Measurements from ENCODE around the gene ADCY5. TPM values are rescaled to one million over a fixed set of nuclear protein-coding genes. Genes with fewer than 3 reads are reported as not detected.

ADCY5 gene
- total RNA-seq, 2 donors from 2014 or later = 5.6 to 7.8 TPM

DNA sequence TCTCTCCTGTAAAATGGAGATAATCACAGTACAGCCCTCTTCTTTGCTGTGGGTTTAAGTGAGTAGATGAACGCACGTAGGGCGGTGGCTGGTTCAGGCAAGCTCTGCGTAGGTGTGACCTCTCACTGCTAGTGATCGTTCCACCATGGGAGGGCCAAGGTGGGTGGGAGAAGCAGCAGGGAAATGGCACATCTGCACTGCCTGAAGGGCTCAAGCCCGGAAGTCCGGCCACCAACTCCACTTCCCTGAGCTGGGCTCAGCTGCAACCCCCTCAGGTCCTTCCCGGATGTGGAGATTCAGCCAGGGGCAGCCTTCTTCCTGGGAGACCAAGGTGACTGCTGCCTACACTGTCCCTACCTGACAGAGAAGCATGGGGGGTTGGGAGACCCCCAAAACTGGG is 102.9 kb downstream of the ADCY5 start:
- intact Hi-C loops (cut with DNase I) = no loop called here
- Histone ChIP-seq H3K4me3 (no peak overlapping the region), H3K27me3 (no peaks in the 10 kb centered on the region), H3K9me3 (no peaks in the 10 kb centered on the region), H3K4me1 (no peaks in the 10 kb centered on the region), H3K9ac (ENCODE audit: low read depth in 2 of 2, low read length in 2 of 2) (no peak overlapping the region), H3K36me3 (no peaks in the 10 kb centered on the region), H3K27ac (no peak overlapping the region)
- TF ChIP-seq, protein P1, sequence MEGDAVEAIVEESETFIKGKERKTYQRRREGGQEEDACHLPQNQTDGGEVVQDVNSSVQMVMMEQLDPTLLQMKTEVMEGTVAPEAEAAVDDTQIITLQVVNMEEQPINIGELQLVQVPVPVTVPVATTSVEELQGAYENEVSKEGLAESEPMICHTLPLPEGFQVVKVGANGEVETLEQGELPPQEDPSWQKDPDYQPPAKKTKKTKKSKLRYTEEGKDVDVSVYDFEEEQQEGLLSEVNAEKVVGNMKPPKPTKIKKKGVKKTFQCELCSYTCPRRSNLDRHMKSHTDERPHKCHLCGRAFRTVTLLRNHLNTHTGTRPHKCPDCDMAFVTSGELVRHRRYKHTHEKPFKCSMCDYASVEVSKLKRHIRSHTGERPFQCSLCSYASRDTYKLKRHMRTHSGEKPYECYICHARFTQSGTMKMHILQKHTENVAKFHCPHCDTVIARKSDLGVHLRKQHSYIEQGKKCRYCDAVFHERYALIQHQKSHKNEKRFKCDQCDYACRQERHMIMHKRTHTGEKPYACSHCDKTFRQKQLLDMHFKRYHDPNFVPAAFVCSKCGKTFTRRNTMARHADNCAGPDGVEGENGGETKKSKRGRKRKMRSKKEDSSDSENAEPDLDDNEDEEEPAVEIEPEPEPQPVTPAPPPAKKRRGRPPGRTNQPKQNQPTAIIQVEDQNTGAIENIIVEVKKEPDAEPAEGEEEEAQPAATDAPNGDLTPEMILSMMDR (IDR thresholded peaks at IDR 0.05) = no peak
- DNase-seq = no peak

DNA sequence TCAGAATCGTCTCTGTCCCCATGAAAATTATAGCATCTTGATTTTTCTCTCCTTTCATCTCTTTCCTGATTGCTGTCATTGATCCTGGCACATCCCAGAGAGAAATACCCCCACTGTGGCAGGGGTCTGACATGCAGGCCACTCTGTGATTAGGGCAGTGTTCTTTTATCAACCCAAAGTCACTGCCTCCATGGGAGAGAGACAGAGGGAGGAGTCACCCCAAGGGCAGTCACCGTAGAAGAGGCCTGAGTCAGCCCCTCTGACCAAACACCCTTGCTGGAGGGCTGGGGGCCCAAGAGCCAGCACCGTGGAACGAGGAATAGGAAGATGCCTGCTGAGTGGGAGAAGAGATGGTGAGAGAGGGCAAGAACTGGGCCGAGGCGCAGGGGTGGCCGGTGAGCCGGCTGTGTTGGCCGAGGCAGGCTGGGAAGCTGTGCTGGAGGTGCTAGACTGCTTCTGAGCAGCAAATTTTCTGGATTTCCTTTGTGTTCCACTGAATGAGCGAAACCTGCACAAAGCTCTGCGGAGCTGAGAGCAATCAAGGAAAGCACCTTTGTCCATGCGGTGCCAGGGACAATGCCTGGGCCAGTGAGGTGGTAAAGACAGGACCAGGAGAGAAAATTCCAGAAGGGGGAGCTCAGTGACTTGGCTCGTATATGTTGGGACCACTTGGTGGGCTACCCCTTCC is 103.8 kb downstream of the ADCY5 start:
- H3K36me3 ChIP-seq = no peaks in the 10 kb centered on the region
- H3K4me1 ChIP-seq = no peaks in the 10 kb centered on the region
- no peaks in the 10 kb centered on the region for H3K27me3 ChIP-seq
- H3K4me3 ChIP-seq = no peak overlapping the region
- DNase-seq = no peak
- no peaks in the 10 kb centered on the region for H3K9me3 ChIP-seq
- TF ChIP-seq, protein P1 (IDR thresholded peaks at IDR 0.05) = no peak
- no peak overlapping the region for H3K9ac ChIP-seq (ENCODE audit: low read depth in 2 of 2, low read length in 2 of 2)
- intact Hi-C loops (cut with DNase I) = no loop called here
- H3K27ac ChIP-seq = no peak overlapping the region

DNA sequence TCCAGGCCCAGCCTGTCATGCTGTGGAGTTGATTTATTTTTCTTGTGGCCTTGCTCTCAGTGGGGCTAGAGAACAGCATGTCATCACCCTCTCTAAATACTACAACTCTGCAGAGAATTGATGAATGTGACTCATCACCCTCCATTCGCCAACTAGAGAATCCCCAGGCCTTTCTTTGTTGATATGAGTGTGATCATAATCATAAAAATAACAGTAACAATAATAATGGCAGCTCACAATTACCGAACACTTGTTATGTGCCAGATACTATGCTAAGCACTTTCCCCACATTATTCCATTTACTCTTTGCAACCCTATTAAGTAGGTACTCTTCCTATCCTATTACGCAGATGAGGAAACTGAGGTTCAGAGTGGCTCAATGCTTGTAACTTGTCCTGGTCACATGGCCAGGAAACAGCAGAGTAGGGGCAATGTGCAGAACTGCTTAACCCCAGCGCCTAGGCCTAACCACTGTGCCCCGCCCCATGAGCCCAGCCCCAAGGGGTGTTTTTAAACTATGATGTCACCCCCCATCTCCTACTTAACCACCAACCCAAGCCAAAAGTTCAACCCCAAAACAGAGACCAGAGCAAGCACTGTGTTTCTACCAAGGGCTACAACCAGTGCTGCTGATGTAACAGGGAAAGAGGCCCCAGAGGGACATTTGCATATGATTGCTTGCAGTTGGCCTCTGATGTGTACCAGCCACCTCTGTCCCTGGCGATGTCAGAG is 104.5 kb downstream of the ADCY5 start:
- no peaks in the 10 kb centered on the region for H3K36me3 ChIP-seq
- TF ChIP-seq, protein P1 (IDR thresholded peaks at IDR 0.05) = no peak
- no peak overlapping the region for H3K9ac ChIP-seq (ENCODE audit: low read depth in 2 of 2, low read length in 2 of 2)
- no peaks in the 10 kb centered on the region for H3K4me1 ChIP-seq
- no peaks in the 10 kb centered on the region for H3K27me3 ChIP-seq
- no peak overlapping the region for H3K4me3 ChIP-seq
- no peaks in the 10 kb centered on the region for H3K9me3 ChIP-seq
- DNase-seq = no peak
- intact Hi-C loops (cut with DNase I) = no loop called here
- H3K27ac ChIP-seq = no peak overlapping the region

DNA sequence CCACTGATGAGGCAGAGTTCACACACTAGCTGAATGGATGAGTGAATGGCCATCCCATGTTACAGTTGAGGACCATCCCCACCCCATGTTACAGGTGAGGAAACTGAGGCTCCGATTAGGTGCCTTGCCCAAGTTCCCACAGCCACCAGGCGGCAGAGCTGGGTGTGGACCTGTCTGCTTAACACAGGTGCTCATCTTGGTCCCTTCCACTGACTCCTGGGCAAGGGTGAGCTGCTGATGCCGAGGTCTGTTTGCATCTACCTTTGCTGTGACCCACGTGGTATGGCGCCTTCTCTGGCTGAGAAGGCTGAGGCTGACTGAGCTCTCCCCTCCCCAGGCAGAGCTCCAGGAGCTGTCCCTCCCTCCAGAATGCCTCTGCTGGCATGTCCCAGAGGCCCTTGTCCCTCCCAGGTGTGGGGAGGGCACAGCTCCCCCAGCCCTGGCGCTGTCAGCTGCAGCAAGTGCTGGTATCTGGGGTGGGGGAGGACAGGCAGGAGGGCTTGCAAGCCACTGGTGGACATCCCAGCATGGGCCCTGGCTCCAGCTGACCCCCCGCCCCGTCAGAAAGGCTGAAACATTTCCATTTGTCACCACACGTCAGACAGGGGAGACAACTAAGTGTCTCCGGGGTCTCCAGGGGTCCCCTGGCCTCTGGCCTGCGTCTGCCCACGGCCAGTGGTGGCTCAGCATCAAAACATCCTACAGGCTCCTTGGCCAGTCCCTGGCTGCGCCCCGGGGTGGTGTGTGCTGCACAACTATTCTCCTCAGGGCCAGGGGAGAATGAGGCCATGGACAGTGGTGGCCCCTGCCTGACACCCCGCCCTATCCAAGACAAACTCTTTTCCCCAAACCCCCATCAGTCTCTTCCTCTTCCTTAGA is 105.4 kb downstream of the ADCY5 start:
- Histone ChIP-seq H3K27ac (no peak overlapping the region), H3K36me3 (no peaks in the 10 kb centered on the region), H3K9me3 (no peaks in the 10 kb centered on the region), H3K4me1 (no peaks in the 10 kb centered on the region), H3K4me3 (no peak overlapping the region), H3K27me3 (no peaks in the 10 kb centered on the region), H3K9ac (ENCODE audit: low read depth in 2 of 2, low read length in 2 of 2) (no peak overlapping the region)
- intact Hi-C loops (cut with DNase I) = no loop called here
- no peak for DNase-seq
- TF ChIP-seq, protein P1 (IDR thresholded peaks at IDR 0.05) = no peak

DNA sequence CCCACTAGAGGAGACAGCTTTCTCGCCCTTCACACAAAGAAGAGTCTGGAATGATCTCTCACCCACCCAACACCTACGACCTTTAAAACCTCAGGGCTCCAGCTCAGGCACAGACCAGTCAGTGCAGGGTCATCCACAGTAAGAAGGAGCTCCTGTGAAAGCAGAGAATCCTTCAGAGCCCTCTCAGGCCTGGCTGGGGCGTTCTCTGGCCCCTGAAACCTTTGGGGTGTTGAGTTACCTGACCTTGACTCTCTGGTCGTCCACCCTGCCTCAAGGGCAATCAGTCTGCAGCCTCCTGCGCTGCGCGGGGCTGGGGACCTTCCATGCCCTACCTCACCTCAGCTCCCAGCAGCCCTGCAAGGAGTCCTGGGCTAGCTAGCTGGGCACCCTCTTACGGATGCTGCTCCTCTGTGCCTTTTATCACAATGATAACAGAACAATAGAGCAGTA is 106.2 kb downstream of the ADCY5 start:
- no peak for DNase-seq
- intact Hi-C loops (cut with DNase I) = no loop called here
- Histone ChIP-seq H3K9ac (ENCODE audit: low read depth in 2 of 2, low read length in 2 of 2) (no peak overlapping the region), H3K9me3 (no peaks in the 10 kb centered on the region), H3K4me1 (no peaks in the 10 kb centered on the region), H3K36me3 (no peaks in the 10 kb centered on the region), H3K4me3 (no peak overlapping the region), H3K27ac (no peak overlapping the region), H3K27me3 (no peaks in the 10 kb centered on the region)
- TF ChIP-seq, protein P1 (IDR thresholded peaks at IDR 0.05) = no peak
